Smooth muscle cell (in vitro differentiated cells): ENCODE results near the gene DIP2A. TPM values are rescaled to one million over a fixed set of nuclear protein-coding genes. Genes with fewer than 3 reads are reported as not detected.

Experiments used
- DNase-seq: peaks from one replicate; lab custom pipeline; 2025; ENCODE audit not compliant: unreplicated experiment; lab: John Stamatoyannopoulos, UW
- H2AFZ ChIP-seq: fragments of 200-600 bp; sonication (generic); 2 replicates; pipeline ENCODE4 v1.6.0; 2016; ENCODE audit warnings: antibody characterized with exemption, low read depth, mild to moderate bottlenecking
- H3F3A ChIP-seq: fragments of 200-600 bp; sonication (generic); 2 replicates; pipeline ENCODE4 v1.6.0; 2017; ENCODE audit warnings: antibody characterized with exemption, low read depth
- H3K27ac ChIP-seq: fragments of 200-600 bp; sonication (generic); 2 replicates; pipeline ENCODE4 v1.5.1; 2016; ENCODE audit warnings: low read depth, mild to moderate bottlenecking
- H3K27me3 ChIP-seq: fragments of 200-600 bp; sonication (generic); 2 replicates; pipeline ENCODE4 v1.6.1; 2016; ENCODE audit warnings: low read depth, mild to moderate bottlenecking
- H3K36me3 ChIP-seq: fragments of 200-600 bp; sonication (generic); 2 replicates; pipeline ENCODE4 v1.5.1; 2016; ENCODE audit warnings: low read depth
- H3K4me1 ChIP-seq: fragments of 200-600 bp; sonication (generic); 2 replicates; pipeline ENCODE4 v1.5.1; 2016; ENCODE audit warnings: low read depth
- H3K4me2 ChIP-seq: fragments of 200-600 bp; sonication (generic); 2 replicates; pipeline ENCODE4 v1.6.0; 2016; ENCODE audit warnings: mild to moderate bottlenecking
- H3K4me3 ChIP-seq: fragments of 200-600 bp; sonication (generic); 2 replicates; pipeline ENCODE4 v1.5.1; 2016; ENCODE audit warnings: mild to moderate bottlenecking
- H3K79me2 ChIP-seq: fragments of 200-600 bp; sonication (generic); 2 replicates; pipeline ENCODE4 v1.6.0; 2016; ENCODE audit warnings: low read depth, mild to moderate bottlenecking
- H3K9ac ChIP-seq: fragments of 200-600 bp; sonication (generic); 2 replicates; pipeline ENCODE4 v1.6.0; 2016; ENCODE audit warnings: low read depth
- H3K9me3 ChIP-seq: fragments of 200-600 bp; sonication (generic); replicated peaks from 2 replicates; pipeline ENCODE4 v1.5.1; 2016; ENCODE audit warnings: low read depth
- H4K20me1 ChIP-seq: fragments of 200-600 bp; sonication (generic); 2 replicates; pipeline ENCODE4 v1.6.0; 2016; ENCODE audit warnings: low read depth
- CTCF ChIP-seq: fragments of 200-600 bp; sonication (generic); IDR thresholded peaks from 2 replicates; pipeline ENCODE4 v1.5.1; 2017; ENCODE audit warnings: borderline replicate concordance, mild to moderate bottlenecking, antibody characterized with exemption; ENCODE audit not compliant: insufficient read depth, poor library complexity, severe bottlenecking
- WGBS: methylation state at CpG from one replicate; pipeline ENCODE4 v1.1.7; 2016; ENCODE audit warnings: low lambda C conversion rate; 5-methylcytosine and 5-hydroxymethylcytosine counted together
- polyA plus RNA-seq: library from polyadenylated mRNA; unstranded; fragments of >200 nt; fragmentation: Nextera tagmentation; extraction: Ambion mirVana; gene quantifications from 2 replicates; pipeline ENCODE4 v1.2.1, GENCODE V29; 2016
- total RNA-seq: library from RNA; depleted of rRNA; stranded (reverse); fragments of >200 nt; gene quantifications from 2 replicates; pipeline ENCODE4 v1.2.3, GENCODE V29; 2014

Gene DIP2A
- total and polyA plus RNA-seq, 2 experiments from 2014 or later, result 11.5 to 24.8 TPM

DNA sequence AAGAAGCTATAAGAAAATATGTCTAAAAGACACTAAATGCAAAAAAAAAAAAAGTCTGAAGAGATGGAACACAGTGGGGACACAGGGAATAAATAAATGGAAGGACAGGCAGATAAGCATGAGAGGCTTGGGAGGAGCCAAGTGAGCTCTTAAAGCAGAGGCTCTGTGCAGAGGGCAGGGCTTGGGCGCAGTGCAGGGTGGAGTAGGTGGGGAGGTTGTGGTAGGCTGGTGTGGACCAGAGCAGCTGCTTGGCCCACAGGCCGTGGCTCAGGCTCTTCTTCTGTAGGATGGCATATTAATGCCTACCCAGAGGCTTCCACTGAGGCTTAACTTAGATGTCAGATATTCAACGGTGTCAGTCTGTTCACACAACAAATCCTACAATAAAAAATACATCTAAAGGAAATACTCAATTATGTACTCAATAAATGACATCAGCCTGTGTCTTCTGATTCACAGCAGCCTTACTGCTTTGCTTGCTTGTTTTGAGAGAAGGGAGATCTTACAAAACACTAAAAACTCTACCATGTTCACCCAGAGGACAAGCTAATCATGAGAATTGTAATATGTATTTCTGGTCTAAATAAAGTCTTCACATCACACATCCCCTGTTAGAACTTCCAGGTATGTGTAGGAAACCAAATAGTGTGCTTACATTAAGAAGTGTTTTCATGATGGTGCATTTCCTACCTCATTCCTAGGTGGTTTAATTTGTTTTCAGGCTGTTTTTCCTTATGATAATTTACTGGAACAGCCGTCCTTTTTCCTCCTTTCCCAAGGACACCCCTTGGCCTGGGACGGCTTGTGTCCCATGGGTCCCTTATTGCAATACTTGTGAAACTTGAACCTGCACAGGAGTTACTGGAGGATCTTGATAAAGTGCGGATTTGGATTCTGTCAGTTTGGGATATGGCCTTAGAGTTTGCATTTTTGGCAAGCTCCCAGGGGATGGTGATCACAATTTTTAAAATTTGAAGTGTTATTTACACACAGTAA is 24.9 kb downstream of the DIP2A start:
- H3K9me3 ChIP-seq, result no peaks in the 10 kb centered on the region
- no peak for TF ChIP-seq CTCF
- H3K4me3 ChIP-seq, result no peak overlapping the region
- no peak for DNase-seq
- no peak overlapping the region for H3K9ac ChIP-seq
- H3K36me3 ChIP-seq, result no peaks in the 10 kb centered on the region
- no peaks in the 10 kb centered on the region for H3K4me1 ChIP-seq
- WGBS, result 83% methylated on average over 6 of the region's 6 CpGs
- no peaks in the 10 kb centered on the region for H3F3A ChIP-seq
- peaks cover 58% of the 10 kb centered on the region for H4K20me1 ChIP-seq
- no peak overlapping the region for H3K4me2 ChIP-seq
- no peak overlapping the region for H3K27ac ChIP-seq
- H2AFZ ChIP-seq, result no peak overlapping the region
- peaks cover 8% of the 10 kb centered on the region for H3K79me2 ChIP-seq
- H3K27me3 ChIP-seq, result no peaks in the 10 kb centered on the region

GRCh38 chr21:46486481-46487126 is 27.9 kb downstream of the DIP2A start:
- Histone ChIP-seq H3K36me3 (peaks cover 2% of the 10 kb centered on the region), H3K4me1 (no peaks in the 10 kb centered on the region), H3K79me2 (peaks cover 8% of the 10 kb centered on the region), H3K4me2 (no peak overlapping the region), H3K4me3 (no peak overlapping the region), H3K27ac (no peak overlapping the region), H2AFZ (no peak overlapping the region), H3K27me3 (no peaks in the 10 kb centered on the region), H4K20me1 (peaks cover 37% of the 10 kb centered on the region), H3F3A (no peaks in the 10 kb centered on the region), H3K9ac (no peak overlapping the region), H3K9me3 (no peaks in the 10 kb centered on the region)
- no peak for DNase-seq
- WGBS, result 98% methylated on average over 4 of the region's 4 CpGs
- no peak for TF ChIP-seq CTCF

GRCh38 chr21:46489162-46489663 is 30.5 kb downstream of the DIP2A start:
- H3K27ac ChIP-seq, result no peak overlapping the region
- H3K9ac ChIP-seq, result no peak overlapping the region
- no peak overlapping the region for H2AFZ ChIP-seq
- no peak overlapping the region for H3K4me2 ChIP-seq
- 96% methylated on average over 6 of the region's 6 CpGs for WGBS
- no peaks in the 10 kb centered on the region for H3F3A ChIP-seq
- no peaks in the 10 kb centered on the region for H3K27me3 ChIP-seq
- peaks cover 4% of the 10 kb centered on the region for H3K79me2 ChIP-seq
- H3K4me1 ChIP-seq, result no peaks in the 10 kb centered on the region
- H3K4me3 ChIP-seq, result no peak overlapping the region
- H4K20me1 ChIP-seq, result peaks cover 12% of the 10 kb centered on the region
- TF ChIP-seq CTCF, result no peak
- no peaks in the 10 kb centered on the region for H3K9me3 ChIP-seq
- DNase-seq, result no peak
- H3K36me3 ChIP-seq, result peaks cover 9% of the 10 kb centered on the region
